Karpas-422 (cell line): Measurements from ENCODE around the gene AK9. TPM values are rescaled to one million over a fixed set of nuclear protein-coding genes. Genes with fewer than 3 reads are reported as not detected.
"Not testable (repeated sequence)": the region's sequence is repeated elsewhere in the genome, so short reads cannot be mapped to it uniquely, and the experiment has no call there.

Experiments used
- DNase-seq: peaks from one replicate; pipeline ENCODE4 v3.0.0-alpha.2; 2015
- H2AFZ ChIP-seq: fragments of 200-600 bp; sonication (generic); 2 replicates; pipeline ENCODE4 v1.6.1; 2014; ENCODE audit warnings: antibody characterized with exemption, low read length, mixed read lengths
- H3K27ac ChIP-seq: fragments of 200-600 bp; sonication (generic); 2 replicates; pipeline ENCODE4 v1.5.1; 2014; ENCODE audit warnings: mild to moderate bottlenecking, low read length, moderate library complexity
- H3K27me3 ChIP-seq: fragments of 200-600 bp; sonication (generic); 2 replicates; pipeline ENCODE4 v1.6.1; 2014; ENCODE audit warnings: low read length, mixed read lengths
- H3K36me3 ChIP-seq: fragments of 200-600 bp; sonication (generic); 2 replicates; pipeline ENCODE4 v1.6.1; 2014; ENCODE audit warnings: low read length, mixed read lengths; ENCODE audit not compliant: insufficient read depth
- H3K4me1 ChIP-seq: fragments of 200-600 bp; sonication (generic); 2 replicates; pipeline ENCODE4 v1.6.1; 2014; ENCODE audit warnings: mild to moderate bottlenecking, low read length, mixed read lengths
- H3K4me2 ChIP-seq: fragments of 200-600 bp; sonication (generic); 2 replicates; pipeline ENCODE4 v1.6.1; 2014; ENCODE audit warnings: low read length, low read depth, mild to moderate bottlenecking; ENCODE audit not compliant: poor library complexity, severe bottlenecking
- H3K4me3 ChIP-seq: fragments of 200-600 bp; sonication (generic); 2 replicates; pipeline ENCODE4 v1.5.1; 2014; ENCODE audit warnings: mild to moderate bottlenecking, antibody characterized with exemption, low read length, mixed read lengths
- H3K79me2 ChIP-seq: fragments of 200-600 bp; sonication (generic); 2 replicates; pipeline ENCODE4 v1.6.1; 2014; ENCODE audit warnings: mild to moderate bottlenecking, low read length, mixed read lengths
- H3K9ac ChIP-seq: fragments of 200-600 bp; sonication (generic); 2 replicates; pipeline ENCODE4 v1.6.0; 2014; ENCODE audit warnings: low read length
- H3K9me2 ChIP-seq: fragments of 200-600 bp; sonication (generic), shearing (Covaris generic); replicated peaks from 2 replicates; pipeline ENCODE4 v1.6.0; 2014; ENCODE audit warnings: mild to moderate bottlenecking, low read length, moderate library complexity; ENCODE audit not compliant: insufficient read depth
- H3K9me3 ChIP-seq: fragments of 300-700, 200-600 bp; sonication (generic); 2 replicates; pipeline ENCODE4 v1.6.1; 2014; ENCODE audit warnings: low read length, mixed read lengths
- H4K20me1 ChIP-seq: fragments of 200-600 bp; sonication (generic); 2 replicates; pipeline ENCODE4 v1.6.1; 2014; ENCODE audit warnings: mild to moderate bottlenecking, antibody characterized with exemption, low read length, low read depth; ENCODE audit not compliant: insufficient read depth
- total RNA-seq: library from RNA; depleted of rRNA; stranded (reverse); fragments of >200 nt; shearing (Covaris generic); gene quantifications from 2 replicates; pipeline ENCODE4 v1.2.3, GENCODE V29; 2014; ENCODE audit warnings: low replicate concordance

Gene AK9
- total RNA-seq, 1 experiment from 2014 or later, result 2.9 TPM

DNA sequence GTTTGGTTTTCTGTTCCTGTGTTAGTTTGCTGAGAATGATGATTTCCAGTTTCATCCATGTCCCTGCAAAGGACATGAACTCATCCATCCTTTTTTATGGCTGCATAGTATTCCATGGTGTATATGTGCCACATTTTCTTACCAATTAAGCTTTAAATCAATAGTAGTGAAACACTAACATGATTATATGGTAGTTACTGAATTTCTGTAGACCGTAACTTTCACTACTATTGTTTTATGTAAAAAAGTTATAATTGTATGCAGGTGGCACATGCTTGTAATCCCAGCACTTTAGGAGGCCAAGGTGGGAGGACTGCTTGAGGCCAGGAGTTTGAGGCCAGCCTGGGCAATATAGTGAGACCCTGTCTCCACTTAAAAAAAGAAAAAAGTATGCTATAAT, 229.8 kb downstream of the AK9 start:
- not testable (repeated sequence) for H3K27ac ChIP-seq, H3K27me3 ChIP-seq, H3K4me3 ChIP-seq

DNA sequence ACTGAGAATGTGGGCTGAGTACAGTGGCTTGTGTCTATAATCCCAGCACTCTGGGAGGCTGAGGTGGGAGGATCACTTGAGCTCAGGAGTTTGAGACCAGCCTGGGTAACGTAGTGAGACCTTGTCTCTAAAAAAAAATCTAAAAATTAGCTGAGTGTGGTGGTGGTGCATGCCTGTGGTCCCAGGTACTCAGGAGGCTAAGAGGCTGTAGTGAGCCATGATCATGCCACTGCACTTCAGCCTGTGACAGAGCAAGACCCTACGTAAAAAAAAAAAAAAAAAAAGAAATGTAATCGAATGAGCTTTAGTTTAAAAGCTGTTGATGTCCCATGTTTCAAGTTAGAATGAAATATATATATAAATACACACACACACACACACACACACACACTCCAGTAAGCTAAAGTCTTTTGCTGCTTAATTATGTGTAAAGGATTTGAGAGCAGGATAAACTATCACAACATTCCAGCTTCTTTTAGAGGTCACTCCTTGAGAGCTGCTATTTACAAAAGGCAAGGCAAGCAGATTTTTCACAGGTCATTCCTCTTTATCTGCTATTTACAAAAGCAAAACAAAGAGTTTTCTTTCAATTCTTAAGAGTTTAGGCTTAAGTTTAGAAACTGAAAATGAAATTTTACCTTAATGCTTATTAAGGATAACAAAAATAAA, 230.7 kb downstream of the AK9 start:
- Histone ChIP-seq H2AFZ (no peak overlapping the region), H3K9ac (no peak overlapping the region), H3K79me2 (peaks cover 36% of the 10 kb centered on the region), H3K4me2 (no peak overlapping the region), H3K4me3 (no peak overlapping the region), H3K27me3 (no peaks in the 10 kb centered on the region), H3K4me1 (peaks cover 22% of the 10 kb centered on the region), H3K9me3 (no peaks in the 10 kb centered on the region), H3K27ac (no peak overlapping the region), H3K9me2 (no peaks in the 10 kb centered on the region), H3K36me3 (peaks cover 31% of the 10 kb centered on the region), H4K20me1 (0 out of 2 replicates have a peak, but pooled peaks cover 4% of the 10 kb centered on the region)
- no peak for DNase-seq

More for the DNA sequence above, 229.8 kb downstream of the AK9 start:
- not testable (repeated sequence) for H3K9ac ChIP-seq, H2AFZ ChIP-seq, H4K20me1 ChIP-seq, DNase-seq, H3K9me2 ChIP-seq, H3K4me2 ChIP-seq, H3K9me3 ChIP-seq
- peaks cover 40% of the 10 kb centered on the region for H3K36me3 ChIP-seq
- H3K4me1 ChIP-seq, result peaks cover 20% of the 10 kb centered on the region
- H3K79me2 ChIP-seq, result peaks cover 44% of the 10 kb centered on the region

DNA sequence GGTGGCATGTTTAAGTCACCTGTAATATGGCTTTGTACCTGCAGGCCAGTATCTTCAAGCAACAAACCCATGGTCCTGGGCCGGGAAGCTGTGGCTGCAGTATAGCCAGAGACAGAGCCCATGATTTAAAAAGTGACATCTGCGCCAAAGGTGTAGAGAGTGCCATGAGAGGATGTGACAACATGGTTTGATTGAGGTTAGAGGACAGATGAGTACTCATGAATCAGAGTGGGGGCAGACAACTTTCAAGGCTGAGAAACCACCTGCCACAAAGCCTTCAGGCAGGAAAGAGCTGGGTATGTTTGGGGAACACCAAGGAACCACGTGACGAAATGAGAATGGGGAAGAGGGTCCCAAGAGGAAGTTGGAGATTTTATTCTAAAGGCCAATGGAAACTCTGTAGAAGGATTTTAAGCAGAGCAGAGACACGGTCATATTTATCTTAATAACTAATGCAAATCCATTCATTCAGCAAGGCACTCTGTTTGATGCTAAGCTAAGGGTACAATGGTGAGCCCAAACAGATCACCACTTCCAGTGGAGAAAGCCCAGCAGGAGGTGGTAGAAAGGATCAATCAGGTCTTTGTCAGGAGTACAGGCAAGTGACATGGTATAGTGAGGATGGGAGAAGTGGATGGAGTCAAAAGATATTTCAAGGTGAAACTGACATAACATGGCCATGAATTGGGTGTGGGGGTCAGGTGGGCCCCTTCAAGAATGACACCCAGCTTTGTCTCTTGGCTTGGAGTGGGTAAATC, 232.0 kb downstream of the AK9 start:
- Histone ChIP-seq H3K4me3 (no peak overlapping the region), H3K27ac (no peak overlapping the region; the same call in 1 of the 2 replicates), H3K9ac (no peak overlapping the region), H3K79me2 (peaks cover 37% of the 10 kb centered on the region), H3K4me2 (no peak overlapping the region), H3K36me3 (peaks cover 18% of the 10 kb centered on the region), H3K27me3 (no peaks in the 10 kb centered on the region), H2AFZ (no peak overlapping the region), H3K9me2 (no peaks in the 10 kb centered on the region), H3K4me1 (peaks cover 29% of the 10 kb centered on the region), H3K9me3 (no peaks in the 10 kb centered on the region), H4K20me1 (0 out of 2 replicates have a peak, but pooled peaks cover 4% of the 10 kb centered on the region)
- DNase-seq, result no peak

DNA sequence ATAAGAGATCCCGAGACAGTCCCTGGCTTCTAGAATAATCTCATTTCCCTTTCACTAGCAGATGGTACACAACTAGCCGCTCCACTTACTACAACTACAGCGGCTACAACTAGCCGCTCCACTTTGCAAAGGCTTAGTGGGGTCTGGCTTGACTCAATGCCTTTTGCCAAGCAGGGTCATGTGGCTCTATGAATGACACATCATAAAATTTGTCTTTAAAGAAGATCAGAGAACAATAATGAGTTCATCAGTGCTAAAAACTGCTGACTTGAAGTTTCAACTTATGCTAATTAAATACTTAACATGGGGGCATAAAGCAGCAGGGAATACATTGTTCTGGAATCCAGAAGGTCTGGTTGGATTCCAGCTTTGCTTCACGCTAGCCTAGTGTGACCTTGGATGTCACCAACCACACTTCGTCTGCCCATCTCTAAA, 233.4 kb downstream of the AK9 start:
- Histone ChIP-seq H2AFZ (no peak overlapping the region), H3K27me3 (no peaks in the 10 kb centered on the region), H3K9me2 (no peaks in the 10 kb centered on the region), H3K27ac (peak overlapping the region; percentile 29), H3K9ac (no peak overlapping the region), H3K4me3 (no peak overlapping the region), H3K36me3 (peaks cover 9% of the 10 kb centered on the region), H3K4me1 (peaks cover 31% of the 10 kb centered on the region), H4K20me1 (0 out of 2 replicates have a peak, but pooled peaks cover 3% of the 10 kb centered on the region), H3K9me3 (no peaks in the 10 kb centered on the region), H3K79me2 (peaks cover 28% of the 10 kb centered on the region), H3K4me2 (no peak overlapping the region)
- DNase-seq, result no peak

DNA sequence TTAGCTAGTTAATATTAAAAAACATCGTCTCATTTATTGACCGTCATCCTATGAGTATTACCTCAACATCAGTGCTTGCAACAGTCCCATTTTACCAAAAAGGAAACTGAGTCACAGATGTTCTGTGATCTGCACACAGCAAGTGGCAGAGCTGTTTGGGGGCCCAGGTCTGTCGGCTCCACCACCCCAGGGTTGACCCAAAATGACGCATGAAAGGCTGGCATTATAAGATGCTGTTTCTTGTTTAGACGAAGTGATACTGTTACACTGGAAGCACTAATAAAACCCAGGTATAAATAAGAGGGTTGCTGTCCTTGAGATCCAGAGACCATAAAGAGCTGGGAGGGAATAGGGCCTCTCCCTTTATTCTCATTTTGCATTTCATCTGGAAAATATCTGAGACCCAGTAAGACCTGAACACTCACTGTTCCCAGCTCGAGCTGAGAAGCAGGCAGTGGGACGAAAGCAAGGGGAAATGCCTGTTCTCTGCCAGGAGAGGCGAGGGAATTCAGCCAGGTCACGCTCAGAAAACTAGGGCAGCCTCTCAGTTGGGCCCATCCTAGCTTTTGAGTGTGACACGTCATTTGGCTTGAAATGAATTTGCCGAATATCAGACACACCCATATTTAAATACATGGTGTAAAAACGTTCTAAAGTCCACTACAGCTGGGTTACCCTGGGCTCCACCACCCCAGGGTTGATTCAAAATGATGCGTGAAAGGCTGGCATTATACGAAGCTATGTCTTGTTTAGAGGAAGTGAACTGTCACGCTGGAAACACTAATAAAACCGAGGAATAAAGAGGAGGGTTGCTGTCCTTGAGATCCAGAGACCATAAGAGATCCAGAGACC, 234.1 kb downstream of the AK9 start:
- H3K27me3 ChIP-seq, result no peaks in the 10 kb centered on the region
- no peaks in the 10 kb centered on the region for H3K9me3 ChIP-seq
- H3K4me3 ChIP-seq, result peak overlapping the region; percentile 98
- peaks cover 31% of the 10 kb centered on the region for H3K4me1 ChIP-seq
- H4K20me1 ChIP-seq, result no peaks in the 10 kb centered on the region
- DNase-seq, result no peak
- peak overlapping the region; percentile 29 for H3K27ac ChIP-seq
- H3K79me2 ChIP-seq, result peaks cover 25% of the 10 kb centered on the region; the same call in 1 of the 2 replicates
- H2AFZ ChIP-seq, result no peak overlapping the region
- no peaks in the 10 kb centered on the region for H3K9me2 ChIP-seq
- peak overlapping the region; percentile 91 for H3K4me2 ChIP-seq
- peak overlapping the region; percentile 97 for H3K9ac ChIP-seq
- peaks cover 3% of the 10 kb centered on the region; the same call in 1 of the 2 replicates for H3K36me3 ChIP-seq

DNA sequence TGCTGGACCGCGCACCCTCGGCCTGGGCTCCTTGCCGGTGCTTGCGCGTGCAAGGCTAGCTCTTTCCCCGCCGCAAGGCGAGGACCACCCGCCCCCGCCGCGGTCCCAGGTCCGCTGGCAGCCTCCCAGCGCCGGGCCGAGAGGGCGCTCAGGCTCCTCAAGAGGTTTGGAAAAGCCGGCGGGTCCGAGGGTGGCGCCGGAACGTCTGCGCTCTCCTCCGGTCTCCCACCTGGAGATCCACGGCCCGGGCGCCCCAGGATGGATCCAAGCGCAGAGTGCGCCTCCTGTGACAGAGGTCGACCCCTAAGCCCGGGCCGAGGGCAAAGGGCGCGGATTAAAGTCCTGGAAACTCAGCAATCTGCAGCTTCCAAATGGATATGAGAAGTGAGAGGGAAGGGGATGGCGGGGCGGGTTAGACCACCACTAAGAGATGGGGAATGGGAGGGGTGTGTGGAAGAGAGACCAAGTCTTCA, 234.9 kb downstream of the AK9 start:
- H3K4me3 ChIP-seq, result peak overlapping the region; percentile 98
- 0 out of 2 replicates have a peak, but pooled peaks cover 6% of the 10 kb centered on the region for H3K36me3 ChIP-seq

DNA sequence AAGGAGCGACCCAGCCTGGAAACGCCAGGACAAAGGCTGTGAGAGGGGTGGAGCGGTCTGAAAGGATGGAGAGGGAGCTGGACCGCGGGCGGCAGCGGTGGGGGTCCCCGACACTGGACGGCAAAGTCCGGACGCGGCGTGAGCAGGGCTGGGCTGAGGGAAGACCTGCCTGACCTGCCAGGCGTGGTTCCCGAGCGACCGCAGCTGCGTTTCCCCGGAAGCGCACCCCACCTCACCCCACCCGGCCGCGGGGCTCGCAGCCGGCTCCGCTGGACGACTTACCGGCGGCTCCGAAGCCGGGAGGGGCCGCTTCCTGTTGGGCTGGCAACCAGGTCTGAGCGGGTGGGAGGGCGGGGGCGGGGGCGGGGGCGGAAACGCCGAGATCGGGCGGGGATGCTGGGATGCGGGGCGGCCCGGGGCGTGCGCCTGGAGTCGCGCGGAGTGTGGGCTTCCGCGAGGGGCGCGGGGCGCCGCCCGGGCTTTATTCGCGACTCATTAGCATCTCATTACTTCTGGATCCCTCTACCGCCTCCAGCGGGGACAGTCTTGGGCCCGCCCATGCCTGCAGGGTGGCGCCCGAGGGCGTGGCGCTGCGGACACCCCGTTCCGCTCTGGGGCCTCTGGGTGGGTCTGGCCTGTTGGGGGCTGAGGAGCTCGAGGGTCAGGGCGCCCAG, 235.4 kb downstream of the AK9 start, which contains the start of gene MICAL1:
MICAL1 (minus strand) TSS at position 336 of the 674 bp plus-strand sequence. CDS start 1,576 bp downstream, outside the sequence.
- H4K20me1 ChIP-seq, result no peaks in the 10 kb centered on the region
- no peaks in the 10 kb centered on the region for H3K9me3 ChIP-seq
- H3K4me2 ChIP-seq, result peak within 1 kb of the TSS; percentile 91
- peak within 1 kb of the TSS; percentile 97 for H3K9ac ChIP-seq
- peak within 1 kb of the TSS; percentile 34; the same call in 1 of the 2 replicates for H2AFZ ChIP-seq
- no peaks in the 10 kb centered on the region for H3K27me3 ChIP-seq
- H3K27ac ChIP-seq, result peak within 1 kb of the TSS; percentile 86
- peak; percentile 92 for DNase-seq
- peaks cover 25% of the 10 kb centered on the region; the same call in 1 of the 2 replicates for H3K79me2 ChIP-seq
- H3K4me3 ChIP-seq, result peak within 1 kb of the TSS; percentile 98
- no peaks in the 10 kb centered on the region for H3K9me2 ChIP-seq
- H3K36me3 ChIP-seq, result 0 out of 2 replicates have a peak, but pooled peaks cover 6% of the 10 kb centered on the region
- H3K4me1 ChIP-seq, result peaks cover 31% of the 10 kb centered on the region

More for the DNA sequence above, 234.9 kb downstream of the AK9 start:
- Histone ChIP-seq H3K27me3 (no peaks in the 10 kb centered on the region), H3K79me2 (peaks cover 25% of the 10 kb centered on the region; the same call in 1 of the 2 replicates), H3K9me2 (no peaks in the 10 kb centered on the region), H3K4me2 (peak overlapping the region; percentile 91), H3K9me3 (no peaks in the 10 kb centered on the region), H2AFZ (no peak overlapping the region), H3K27ac (peak overlapping the region; percentile 51; the same call in 1 of the 2 replicates), H3K9ac (peak overlapping the region; percentile 97), H4K20me1 (no peaks in the 10 kb centered on the region), H3K4me1 (peaks cover 31% of the 10 kb centered on the region)
- DNase-seq, result no peak
